Upper lobe of left lung (tissue), 4 donors: ENCODE data around the gene MAP2K5.

ENCODE experiments used
- CTCF ChIP-seq, 6 experiments: fragments of 450-650 bp in 4 of 6; fragments of 200-600 bp in 2 of 6; sonication (generic) in 2 of 6; IDR thresholded peaks; one replicate each; pipeline ENCODE4 v1.5.1; 2016 to 2019; ENCODE audit warnings: antibody characterized with exemption in 6 of 6
- POLR2A ChIP-seq, 4 donors: fragments of 450-650 bp; IDR thresholded peaks; one replicate each; pipeline ENCODE4 v1.5.1; 2016 to 2017; ENCODE audit warnings: antibody characterized with exemption in 4 of 4, mild to moderate bottlenecking in 2 of 4

- TF ChIP-seq CTCF (IDR thresholded peaks at IDR 0.05) (no peak), POLR2A (IDR thresholded peaks at IDR 0.05) (no peak)
Observed at GRCh38 chr15:67805666-67806516, 263.4 kb downstream of the MAP2K5 start.
